ENCODE data around the gene PLCXD1.
"Not testable (repeated sequence)": the region's sequence is repeated elsewhere in the genome, so short reads cannot be mapped to it uniquely, and the experiment has no call there.

The PLCXD1 gene

GRCh38 chrX:285076-285677, 4.0 kb downstream of the PLCXD1 start:
- Histone ChIP-seq H3K9ac (ENCODE audit: low read length) (no peak overlapping the region), H3K9me3 (ENCODE audit: control insufficient read depth, low read depth, low read length) (no peaks in the 10 kb centered on the region), H3K27ac (ENCODE audit: low read length) (no peak overlapping the region), H3K4me3 (ENCODE audit: low read length) (no peak overlapping the region), H3K4me1 (ENCODE audit: control insufficient read depth, low read depth, low read length) (no peaks in the 10 kb centered on the region), H3K27me3 (ENCODE audit: control insufficient read depth, insufficient read depth, low read length) (no peaks in the 10 kb centered on the region), H3K36me3 (ENCODE audit: control insufficient read depth, low read depth, low read length) (peaks cover 51% of the 10 kb centered on the region)

DNA sequence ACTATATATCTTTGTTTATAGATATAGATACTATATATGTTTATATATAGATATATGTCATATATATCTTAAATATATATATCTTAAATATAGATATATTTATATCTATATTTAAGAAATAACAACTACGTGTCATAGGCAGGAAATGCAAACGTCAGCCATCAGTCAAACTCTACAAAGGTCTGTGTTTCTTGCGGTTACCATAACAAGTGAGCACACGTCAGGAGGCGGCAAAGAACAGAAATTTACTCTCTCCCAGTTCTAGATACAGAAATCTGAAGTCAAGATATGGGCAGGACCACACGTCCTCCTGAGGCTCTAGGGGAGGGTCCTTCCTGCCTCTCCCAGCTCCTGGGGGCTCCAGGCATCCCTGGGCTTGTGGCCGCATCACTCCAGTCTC, 6.5 kb downstream of the PLCXD1 start:
- no peaks in the 10 kb centered on the region for H3K9me3 ChIP-seq (ENCODE audit: control insufficient read depth, low read depth, low read length)
- H3K4me1 ChIP-seq (ENCODE audit: control insufficient read depth, low read depth, low read length) = no peaks in the 10 kb centered on the region
- no peaks in the 10 kb centered on the region for H3K27me3 ChIP-seq (ENCODE audit: control insufficient read depth, insufficient read depth, low read length)
- H3K36me3 ChIP-seq (ENCODE audit: control insufficient read depth, low read depth, low read length) = peaks cover 72% of the 10 kb centered on the region
- no peak overlapping the region for H3K9ac ChIP-seq (ENCODE audit: low read length)
- H3K27ac ChIP-seq (ENCODE audit: low read length) = no peak overlapping the region
- no peak overlapping the region for H3K4me3 ChIP-seq (ENCODE audit: low read length)

DNA sequence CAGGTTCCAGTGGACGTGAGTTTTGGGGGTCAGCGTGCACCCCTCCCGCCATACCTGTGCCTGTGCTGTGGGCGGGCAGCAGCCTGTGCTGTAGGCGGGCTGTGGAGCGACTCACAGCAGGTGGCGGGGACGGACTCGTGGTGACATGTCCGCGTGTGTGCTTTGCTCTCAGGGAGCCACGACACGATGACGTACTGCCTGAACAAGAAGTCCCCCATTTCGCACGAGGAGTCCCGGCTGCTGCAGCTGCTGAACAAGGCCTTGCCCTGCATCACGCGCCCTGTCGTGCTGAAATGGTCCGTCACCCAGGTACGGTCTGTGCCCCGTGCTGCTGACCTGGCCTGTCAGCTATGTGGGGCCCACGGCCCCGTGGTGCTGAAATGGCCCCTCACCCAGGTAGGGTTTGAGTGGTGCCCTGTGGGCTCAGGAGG, 7.4 kb downstream of the PLCXD1 start:
- H3K27ac ChIP-seq (ENCODE audit: low read length) = no peak overlapping the region
- no peaks in the 10 kb centered on the region for H3K4me1 ChIP-seq (ENCODE audit: control insufficient read depth, low read depth, low read length)
- no peak overlapping the region for H3K9ac ChIP-seq (ENCODE audit: low read length)
- H3K4me3 ChIP-seq (ENCODE audit: low read length) = no peak overlapping the region
- H3K27me3 ChIP-seq (ENCODE audit: control insufficient read depth, insufficient read depth, low read length) = no peaks in the 10 kb centered on the region
- no peaks in the 10 kb centered on the region for H3K9me3 ChIP-seq (ENCODE audit: control insufficient read depth, low read depth, low read length)
- H3K36me3 ChIP-seq (ENCODE audit: control insufficient read depth, low read depth, low read length) = peaks cover 81% of the 10 kb centered on the region

- H3K9ac ChIP-seq (ENCODE audit: low read length) = no peak overlapping the region
- H3K27me3 ChIP-seq (ENCODE audit: control insufficient read depth, insufficient read depth, low read length) = no peaks in the 10 kb centered on the region
- H3K36me3 ChIP-seq (ENCODE audit: control insufficient read depth, low read depth, low read length) = peaks cover 80% of the 10 kb centered on the region
- no peak overlapping the region for H3K4me3 ChIP-seq (ENCODE audit: low read length)
- H3K27ac ChIP-seq (ENCODE audit: low read length) = no peak overlapping the region
- no peaks in the 10 kb centered on the region for H3K9me3 ChIP-seq (ENCODE audit: control insufficient read depth, low read depth, low read length)
- no peaks in the 10 kb centered on the region for H3K4me1 ChIP-seq (ENCODE audit: control insufficient read depth, low read depth, low read length)
Observed at GRCh38 chrX:290476-291166, 9.4 kb downstream of the PLCXD1 start.

- Histone ChIP-seq H3K9me3 (ENCODE audit: control insufficient read depth, low read depth, low read length) (no peaks in the 10 kb centered on the region), H3K36me3 (ENCODE audit: control insufficient read depth, low read depth, low read length) (peaks cover 77% of the 10 kb centered on the region), H3K27ac (ENCODE audit: low read length) (no peak overlapping the region), H3K4me1 (ENCODE audit: control insufficient read depth, low read depth, low read length) (no peaks in the 10 kb centered on the region), H3K27me3 (ENCODE audit: control insufficient read depth, insufficient read depth, low read length) (no peaks in the 10 kb centered on the region), H3K4me3 (ENCODE audit: low read length) (no peak overlapping the region), H3K9ac (ENCODE audit: low read length) (no peak overlapping the region)
Observed at GRCh38 chrX:291411-291901, 10.3 kb downstream of the PLCXD1 start.

GRCh38 chrX:292900-293897, 12.0 kb downstream of the PLCXD1 start:
- peaks cover 68% of the 10 kb centered on the region for H3K36me3 ChIP-seq (ENCODE audit: control insufficient read depth, low read depth, low read length)
- H3K27me3 ChIP-seq (ENCODE audit: control insufficient read depth, insufficient read depth, low read length) = no peaks in the 10 kb centered on the region
- no peaks in the 10 kb centered on the region for H3K4me1 ChIP-seq (ENCODE audit: control insufficient read depth, low read depth, low read length)
- H3K9ac ChIP-seq (ENCODE audit: low read length) = no peak overlapping the region
- no peaks in the 10 kb centered on the region for H3K9me3 ChIP-seq (ENCODE audit: control insufficient read depth, low read depth, low read length)
- H3K4me3 ChIP-seq (ENCODE audit: low read length) = no peak overlapping the region
- H3K27ac ChIP-seq (ENCODE audit: low read length) = no peak overlapping the region

DNA sequence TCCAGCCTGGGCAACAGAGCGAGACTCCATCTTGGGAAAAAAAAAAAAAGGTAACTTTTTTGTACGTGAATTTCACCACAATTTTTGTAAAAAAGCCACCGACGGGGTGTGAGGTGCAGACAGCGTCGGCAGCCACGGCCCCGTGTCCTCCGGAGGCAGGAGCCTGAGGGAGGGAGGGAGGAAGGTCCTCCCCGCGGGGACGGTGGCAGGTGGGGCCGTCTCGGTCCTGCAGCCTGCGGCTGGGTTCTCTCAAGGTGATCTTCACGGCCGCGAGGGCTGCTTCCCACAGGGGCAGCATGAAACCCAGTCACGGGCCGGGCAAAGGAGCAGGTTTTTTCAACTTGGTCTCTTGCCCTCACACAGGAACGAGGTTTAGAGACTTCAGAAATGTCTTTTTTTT, 14.0 kb downstream of the PLCXD1 start:
- Histone ChIP-seq H3K27me3 (ENCODE audit: control insufficient read depth, insufficient read depth, low read length) (no peaks in the 10 kb centered on the region), H3K27ac (ENCODE audit: low read length) (no peak overlapping the region), H3K4me1 (ENCODE audit: control insufficient read depth, low read depth, low read length) (no peaks in the 10 kb centered on the region), H3K9me3 (ENCODE audit: control insufficient read depth, low read depth, low read length) (no peaks in the 10 kb centered on the region), H3K9ac (ENCODE audit: low read length) (no peak overlapping the region), H3K4me3 (ENCODE audit: low read length) (no peak overlapping the region), H3K36me3 (ENCODE audit: control insufficient read depth, low read depth, low read length) (peaks cover 65% of the 10 kb centered on the region)

GRCh38 chrX:298993-299392, 17.8 kb downstream of the PLCXD1 start:
- Histone ChIP-seq H3K27me3 (ENCODE audit: control insufficient read depth, insufficient read depth, low read length) (no peaks in the 10 kb centered on the region), H3K4me3 (ENCODE audit: low read length) (no peak overlapping the region), H3K4me1 (ENCODE audit: control insufficient read depth, low read depth, low read length) (no peaks in the 10 kb centered on the region), H3K36me3 (ENCODE audit: control insufficient read depth, low read depth, low read length) (peaks cover 59% of the 10 kb centered on the region), H3K27ac (ENCODE audit: low read length) (no peak overlapping the region), H3K9me3 (ENCODE audit: control insufficient read depth, low read depth, low read length) (no peaks in the 10 kb centered on the region), H3K9ac (ENCODE audit: low read length) (no peak overlapping the region)

DNA sequence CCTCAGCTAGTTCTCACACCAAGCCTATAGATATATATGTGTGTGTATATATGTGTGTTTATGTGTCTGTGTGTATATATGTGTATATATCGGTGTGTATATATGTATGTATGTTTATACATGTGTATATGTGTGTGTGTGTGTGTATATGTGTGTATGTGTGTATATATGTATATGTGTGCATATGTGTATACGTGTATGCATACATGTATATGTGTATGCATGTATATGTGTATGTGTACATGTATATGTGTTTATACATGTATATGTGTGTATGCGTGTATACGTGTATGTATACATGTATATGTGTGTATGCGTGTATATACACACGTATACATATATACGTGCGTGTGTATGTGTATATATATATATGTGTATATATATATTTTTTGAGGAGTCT, 19.2 kb downstream of the PLCXD1 start:
- Histone ChIP-seq H3K9ac (ENCODE audit: low read length) (no peak overlapping the region), H3K27ac (ENCODE audit: low read length) (no peak overlapping the region), H3K4me1 (ENCODE audit: control insufficient read depth, low read depth, low read length) (no peaks in the 10 kb centered on the region), H3K4me3 (ENCODE audit: low read length) (no peak overlapping the region), H3K9me3 (ENCODE audit: control insufficient read depth, low read depth, low read length) (no peaks in the 10 kb centered on the region), H3K36me3 (ENCODE audit: control insufficient read depth, low read depth, low read length) (peaks cover 49% of the 10 kb centered on the region), H3K27me3 (ENCODE audit: control insufficient read depth, insufficient read depth, low read length) (no peaks in the 10 kb centered on the region)

- Histone ChIP-seq H3K27me3 (ENCODE audit: control insufficient read depth, insufficient read depth, low read length) (no peaks in the 10 kb centered on the region), H3K4me3 (ENCODE audit: low read length) (no peak overlapping the region), H3K9ac (ENCODE audit: low read length) (no peak overlapping the region), H3K36me3 (ENCODE audit: control insufficient read depth, low read depth, low read length) (peaks cover 64% of the 10 kb centered on the region), H3K9me3 (ENCODE audit: control insufficient read depth, low read depth, low read length) (no peaks in the 10 kb centered on the region), H3K27ac (ENCODE audit: low read length) (no peak overlapping the region), H3K4me1 (ENCODE audit: control insufficient read depth, low read depth, low read length) (no peaks in the 10 kb centered on the region)
Observed at GRCh38 chrX:302975-303374, 21.8 kb downstream of the PLCXD1 start.

- H3K9ac ChIP-seq (ENCODE audit: low read length); H3K4me3 ChIP-seq (ENCODE audit: low read length); H3K9me3 ChIP-seq (ENCODE audit: control insufficient read depth, low read depth, low read length); H3K4me1 ChIP-seq (ENCODE audit: control insufficient read depth, low read depth, low read length); H3K27ac ChIP-seq (ENCODE audit: low read length); H3K27me3 ChIP-seq (ENCODE audit: control insufficient read depth, insufficient read depth, low read length): not testable (repeated sequence)
- H3K36me3 ChIP-seq (ENCODE audit: control insufficient read depth, low read depth, low read length) = peaks cover 58% of the 10 kb centered on the region
Observed at GRCh38 chrX:305781-306613, 24.8 kb downstream of the PLCXD1 start.

Data from iPS-18a (cell line).